AG04450 (cell line): ENCODE measurements around the gene AP4E1. TPM values are rescaled to one million over a fixed set of nuclear protein-coding genes. Genes with fewer than 3 reads are reported as not detected.

Source experiments
- CTCF ChIA-PET: fragments of 300-600, 350-600 bp; formaldehyde crosslinking; extraction: SDS; loops from one replicate; lab custom pipeline; 2022; ENCODE audit warnings: antibody characterized with exemption, inconsistent platforms; lab: Charles Lee
- POLR2A ChIA-PET: fragments of 350-600 bp; formaldehyde crosslinking; extraction: SDS; loops from one replicate; lab custom pipeline; 2021; ENCODE audit warnings: antibody characterized with exemption, inconsistent platforms; lab: Yijun Ruan, JAX
- DNase-seq: peaks from one replicate; pipeline ENCODE4 v3.0.0-alpha.2; 2011; ENCODE audit warnings: low read depth, low spot score
- H3K27ac ChIP-seq: one replicate; pipeline ENCODE4 v1.5.1; 2012; ENCODE audit warnings: low read depth, low read length, control low read depth
- H3K27me3 ChIP-seq: one replicate; pipeline ENCODE4 v1.6.0; 2012; ENCODE audit warnings: low read length; ENCODE audit not compliant: control insufficient read depth, insufficient read depth
- H3K4me3 ChIP-seq: 2 replicates; pipeline ENCODE4 v1.5.1; 2011; ENCODE audit warnings: mild to moderate bottlenecking, low read depth, low read length, control low read depth
- H3K9me3 ChIP-seq: 2 replicates; pipeline ENCODE4 v1.5.1; 2012; ENCODE audit warnings: low read length; ENCODE audit not compliant: control insufficient read depth, insufficient read depth
- polyA plus RNA-seq: library from polyadenylated mRNA; depleted of rRNA; stranded (reverse); fragments of >200 nt; gene quantifications from 2 replicates; pipeline ENCODE4 v1.2.3, GENCODE V29; 2011
- TF ChIP-seq, protein P1 (sequence below): IDR thresholded peaks from 2 replicates; pipeline ENCODE4 v1.5.1; 2011; ENCODE audit warnings: low read depth, low read length, control low read depth, inconsistent platforms

Gene AP4E1
- polyA plus RNA-seq, 1 experiment, result 4.5 TPM

- TF ChIP-seq, protein P1, sequence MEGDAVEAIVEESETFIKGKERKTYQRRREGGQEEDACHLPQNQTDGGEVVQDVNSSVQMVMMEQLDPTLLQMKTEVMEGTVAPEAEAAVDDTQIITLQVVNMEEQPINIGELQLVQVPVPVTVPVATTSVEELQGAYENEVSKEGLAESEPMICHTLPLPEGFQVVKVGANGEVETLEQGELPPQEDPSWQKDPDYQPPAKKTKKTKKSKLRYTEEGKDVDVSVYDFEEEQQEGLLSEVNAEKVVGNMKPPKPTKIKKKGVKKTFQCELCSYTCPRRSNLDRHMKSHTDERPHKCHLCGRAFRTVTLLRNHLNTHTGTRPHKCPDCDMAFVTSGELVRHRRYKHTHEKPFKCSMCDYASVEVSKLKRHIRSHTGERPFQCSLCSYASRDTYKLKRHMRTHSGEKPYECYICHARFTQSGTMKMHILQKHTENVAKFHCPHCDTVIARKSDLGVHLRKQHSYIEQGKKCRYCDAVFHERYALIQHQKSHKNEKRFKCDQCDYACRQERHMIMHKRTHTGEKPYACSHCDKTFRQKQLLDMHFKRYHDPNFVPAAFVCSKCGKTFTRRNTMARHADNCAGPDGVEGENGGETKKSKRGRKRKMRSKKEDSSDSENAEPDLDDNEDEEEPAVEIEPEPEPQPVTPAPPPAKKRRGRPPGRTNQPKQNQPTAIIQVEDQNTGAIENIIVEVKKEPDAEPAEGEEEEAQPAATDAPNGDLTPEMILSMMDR, result no peak
- H3K4me3 ChIP-seq, result no peak overlapping the region
- H3K9me3 ChIP-seq, result no peaks in the 10 kb centered on the region
- H3K27me3 ChIP-seq, result no peaks in the 10 kb centered on the region
- ChIA-PET POLR2A (no interaction called here), CTCF (no interaction called here)
- H3K27ac ChIP-seq, result no peak overlapping the region
- no peak for DNase-seq
Observed at GRCh38 chr15:51007131-51007666, 98.7 kb downstream of the AP4E1 start.

GRCh38 chr15:51011212-51011611 is 102.7 kb downstream of the AP4E1 start:
- Histone ChIP-seq H3K27me3 (no peaks in the 10 kb centered on the region), H3K4me3 (no peak overlapping the region), H3K9me3 (no peaks in the 10 kb centered on the region), H3K27ac (no peak overlapping the region)
- DNase-seq, result no peak
- CTCF ChIA-PET, result no interaction called here
- TF ChIP-seq, protein P1, result no peak
- POLR2A ChIA-PET, result no interaction called here

DNA sequence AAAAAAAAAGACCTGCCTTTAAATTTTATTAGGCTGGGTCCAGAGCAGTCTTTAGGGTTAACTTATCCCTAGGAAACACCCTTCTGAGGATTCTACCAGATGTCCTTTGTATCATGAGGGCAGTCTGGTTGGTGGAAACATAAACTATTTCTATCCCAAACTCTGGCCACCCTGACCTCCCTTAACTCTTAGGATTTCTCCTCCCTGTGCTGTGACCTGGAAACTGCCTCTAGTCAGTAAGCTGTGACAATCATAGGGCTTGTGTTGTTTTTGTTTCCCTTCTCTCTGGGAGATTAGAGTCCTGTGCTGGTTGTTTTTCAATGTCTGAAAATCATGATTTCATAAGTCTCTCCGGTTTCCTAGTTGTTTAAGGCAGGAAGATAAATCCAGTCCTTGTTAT is 108.1 kb downstream of the AP4E1 start:
- TF ChIP-seq, protein P1, result no peak
- Histone ChIP-seq H3K27ac (no peak overlapping the region), H3K9me3 (no peaks in the 10 kb centered on the region), H3K27me3 (no peaks in the 10 kb centered on the region), H3K4me3 (no peak overlapping the region)
- ChIA-PET CTCF (no interaction called here), POLR2A (no interaction called here)
- no peak for DNase-seq

- no peak for DNase-seq
- Histone ChIP-seq H3K27ac (no peak overlapping the region), H3K4me3 (no peak overlapping the region), H3K27me3 (no peaks in the 10 kb centered on the region), H3K9me3 (no peaks in the 10 kb centered on the region; the same call in 1 of the 2 replicates)
- TF ChIP-seq, protein P1, result no peak
- POLR2A ChIA-PET, result no interaction called here
- CTCF ChIA-PET, result interaction anchor here (0.7 kb wide), 1 partner anchor 315 kb away, joined by 3 read pairs; no protein-coding TSS in a partner anchor
Observed at GRCh38 chr15:51022206-51022605, 113.7 kb downstream of the AP4E1 start.

DNA sequence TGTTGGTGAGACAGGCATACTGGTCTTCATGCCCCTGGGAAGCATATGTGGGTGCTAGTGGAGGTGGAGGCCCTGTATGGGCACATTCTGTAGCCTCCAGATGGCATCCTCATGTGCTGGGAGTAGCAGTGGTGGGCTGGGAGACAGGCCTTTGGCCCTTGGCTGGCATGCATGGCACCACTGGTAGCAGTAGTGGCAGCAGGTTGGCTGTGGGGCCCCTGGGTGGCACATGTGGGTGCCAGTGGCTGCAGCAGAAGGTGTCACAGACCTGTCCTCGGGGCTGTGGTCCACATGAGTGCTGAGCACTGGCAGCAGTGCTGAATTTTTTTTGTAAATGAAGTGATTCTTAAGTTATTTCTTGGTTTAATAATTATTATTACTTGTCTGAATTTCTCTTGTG is 115.0 kb downstream of the AP4E1 start:
- Histone ChIP-seq H3K4me3 (no peak overlapping the region), H3K27ac (no peak overlapping the region), H3K27me3 (no peaks in the 10 kb centered on the region), H3K9me3 (no peaks in the 10 kb centered on the region; the same call in 1 of the 2 replicates)
- TF ChIP-seq, protein P1, result no peak
- no peak for DNase-seq
- ChIA-PET CTCF (no interaction called here), POLR2A (no interaction called here)
